HG03432 (cell line): Measurements from ENCODE around the gene MASTL.

Experiments
- ATAC-seq: cut with Tn5 transposase; IDR thresholded peaks from one replicate; pipeline ENCODE4 v1.9.1; 2021; ENCODE audit warnings: mild to moderate bottlenecking, moderate library complexity; ENCODE audit not compliant: unreplicated experiment

The MASTL gene

GRCh38 chr10:27225011-27225590, 69.9 kb downstream of the MASTL start:
- no peak for ATAC-seq

GRCh38 chr10:27225642-27226257, 70.6 kb downstream of the MASTL start:
- no peak for ATAC-seq

DNA sequence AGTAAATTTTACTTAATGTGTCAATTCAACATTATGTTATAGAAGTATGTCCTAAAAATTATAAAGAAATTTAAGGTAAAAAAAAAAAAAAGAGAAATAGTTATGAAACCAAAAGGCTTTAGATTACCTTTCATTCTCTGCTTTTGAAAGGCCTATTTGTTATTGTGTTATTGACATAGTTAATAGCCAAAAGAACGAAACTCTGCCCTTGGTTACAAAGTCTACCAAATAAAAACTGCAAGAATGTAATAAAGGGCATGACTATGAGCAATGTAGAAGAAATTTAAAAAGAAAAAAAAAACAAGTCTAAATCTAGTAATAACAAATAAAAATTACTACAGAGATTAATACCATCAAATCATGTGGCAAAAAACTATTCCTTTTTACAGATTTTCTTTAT, 74.9 kb downstream of the MASTL start:
- no peak for ATAC-seq

- ATAC-seq, result no peak
Measured at GRCh38 chr10:27235706-27236105, 80.6 kb downstream of the MASTL start.
